ENCODE data around the gene CDHR1. TPM values are rescaled to one million over a fixed set of nuclear protein-coding genes. Genes with fewer than 3 reads are reported as not detected.

CDHR1 gene
- total RNA-seq, 1 experiment from 2014 or later, result 6.6 TPM

DNA sequence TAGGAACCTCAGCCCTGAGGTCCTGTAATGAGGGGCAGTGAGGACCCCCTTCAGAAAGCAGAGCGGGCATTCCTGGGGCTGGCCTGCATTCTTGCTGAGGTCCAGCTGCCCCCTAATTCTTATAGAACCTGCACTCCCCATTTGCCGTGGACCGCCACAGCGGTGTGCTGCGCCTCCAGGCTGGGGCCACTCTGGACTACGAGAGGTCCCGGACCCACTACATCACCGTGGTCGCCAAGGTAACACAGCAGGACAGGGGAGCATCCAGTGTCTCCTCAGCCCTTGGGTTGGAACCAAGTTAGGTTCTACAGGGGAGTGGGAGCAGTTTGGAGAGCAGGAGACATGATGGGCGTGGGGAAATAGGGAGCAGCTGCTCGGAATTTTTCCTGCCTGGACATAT, 7.3 kb downstream of the CDHR1 start:
- no peaks in the 10 kb centered on the region for H3K79me2 ChIP-seq (ENCODE audit: insufficient read depth, low read length)
- no peaks in the 10 kb centered on the region for H3K9me3 ChIP-seq (ENCODE audit: control insufficient read depth, low read depth, low read length)
- DNase-seq, result no peak
- H3K23ac ChIP-seq (ENCODE audit: insufficient read length, low read depth, low read length), result no peak overlapping the region
- no peak overlapping the region for H2AFZ ChIP-seq (ENCODE audit: low read length)
- Mint-ChIP-seq H3K9me3 (no peaks in the 10 kb centered on the region), H3K36me3 (ENCODE audit: insufficient read depth in 1 of 3, low read depth in 3 of 3) (peaks cover 0 to 2% (median 0%) of the 10 kb centered on the region in 3 experiments; a peak in 2 of 7 replicates), H3K4me3 (no peak overlapping the region), H3K27me3 (ENCODE audit: low read depth) (peaks cover 7% of the 10 kb centered on the region), H3K27ac (no peak overlapping the region), H3K4me1 (no peaks in the 10 kb centered on the region)
- H2BK12ac ChIP-seq (ENCODE audit: insufficient read length, low read depth, low read length), result no peak overlapping the region
- no peaks in the 10 kb centered on the region for H3K79me1 ChIP-seq (ENCODE audit: insufficient read depth, low read depth, low read length, poor library complexity, severe bottlenecking)
- no CpG with 5 or more reads among the region's 11 CpGs for WGBS (ENCODE audit: extremely low coverage, insufficient read length, low lambda C conversion rate)
- H2BK20ac ChIP-seq (ENCODE audit: low read depth, low read length, poor library complexity, severe bottlenecking), result no peak overlapping the region
- no peak overlapping the region for H4K91ac ChIP-seq (ENCODE audit: insufficient read length, low read depth, low read length)
- H4K8ac ChIP-seq (replicated peaks; ENCODE audit: insufficient read length, low read depth, low read length), result no peak overlapping the region
- H3K23me2 ChIP-seq (ENCODE audit: insufficient read length, low read depth, low read length, poor library complexity, severe bottlenecking), result no peaks in the 10 kb centered on the region
- H3K9ac ChIP-seq (ENCODE audit: extremely low read depth, insufficient read length, low read length), result no peak overlapping the region
- no peak overlapping the region for H3T11ph ChIP-seq (ENCODE audit: low read length)
- H3K4me1 ChIP-seq (ENCODE audit: insufficient read depth, low read length), result no peaks in the 10 kb centered on the region
- no peaks in the 10 kb centered on the region for H4K20me1 ChIP-seq (ENCODE audit: control insufficient read depth, insufficient read depth, insufficient read length)
- H4K5ac ChIP-seq (ENCODE audit: insufficient read length, low read depth, low read length), result no peak overlapping the region
- H3K56ac ChIP-seq (ENCODE audit: insufficient read length, low read depth, low read length), result no peak overlapping the region
- no peaks in the 10 kb centered on the region for H3K27me3 ChIP-seq (ENCODE audit: insufficient read depth, low read length)
- no peak overlapping the region for H2BK120ac ChIP-seq (ENCODE audit: low read depth, low read length, poor library complexity, severe bottlenecking)
- TF ChIP-seq, protein P1, sequence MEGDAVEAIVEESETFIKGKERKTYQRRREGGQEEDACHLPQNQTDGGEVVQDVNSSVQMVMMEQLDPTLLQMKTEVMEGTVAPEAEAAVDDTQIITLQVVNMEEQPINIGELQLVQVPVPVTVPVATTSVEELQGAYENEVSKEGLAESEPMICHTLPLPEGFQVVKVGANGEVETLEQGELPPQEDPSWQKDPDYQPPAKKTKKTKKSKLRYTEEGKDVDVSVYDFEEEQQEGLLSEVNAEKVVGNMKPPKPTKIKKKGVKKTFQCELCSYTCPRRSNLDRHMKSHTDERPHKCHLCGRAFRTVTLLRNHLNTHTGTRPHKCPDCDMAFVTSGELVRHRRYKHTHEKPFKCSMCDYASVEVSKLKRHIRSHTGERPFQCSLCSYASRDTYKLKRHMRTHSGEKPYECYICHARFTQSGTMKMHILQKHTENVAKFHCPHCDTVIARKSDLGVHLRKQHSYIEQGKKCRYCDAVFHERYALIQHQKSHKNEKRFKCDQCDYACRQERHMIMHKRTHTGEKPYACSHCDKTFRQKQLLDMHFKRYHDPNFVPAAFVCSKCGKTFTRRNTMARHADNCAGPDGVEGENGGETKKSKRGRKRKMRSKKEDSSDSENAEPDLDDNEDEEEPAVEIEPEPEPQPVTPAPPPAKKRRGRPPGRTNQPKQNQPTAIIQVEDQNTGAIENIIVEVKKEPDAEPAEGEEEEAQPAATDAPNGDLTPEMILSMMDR (conservative IDR thresholded peaks at IDR 0.05), result no peak
- H3K4ac ChIP-seq (ENCODE audit: low read depth, low read length), result no peak overlapping the region
- no peak overlapping the region for H3K4me2 ChIP-seq (ENCODE audit: insufficient read depth, insufficient read length, low read length)
- no peak overlapping the region for H3K27ac ChIP-seq (ENCODE audit: insufficient read length, low read depth, low read length)
- no peak overlapping the region; the same call in 1 of the 2 replicates for H3K14ac ChIP-seq (ENCODE audit: insufficient read depth, low read length)
- no peak overlapping the region for H2BK5ac ChIP-seq (ENCODE audit: insufficient read length, low read length)
- no peak overlapping the region for H2BK15ac ChIP-seq (ENCODE audit: low read depth, low read length)
- no peak overlapping the region for H2AK5ac ChIP-seq (ENCODE audit: insufficient read length, low read length)
- H3K18ac ChIP-seq (ENCODE audit: insufficient read length, low read depth, low read length), result no peak overlapping the region

All from H9 (cell line).